LNCaP clone FGC (cell line): ENCODE results near the gene NEK4.
A peak's percentile ranks its signal among the peaks of the same experiment; 100 is the strongest.

Experiments used
- DNase-seq: peaks from one replicate; pipeline ENCODE4 v3.0.0-alpha.2; 2011; ENCODE audit warnings: low read depth
- H3K4me3 ChIP-seq: 2 replicates; pipeline ENCODE4 v1.5.1; 2011; ENCODE audit warnings: mild to moderate bottlenecking, low read depth, low read length, control low read depth
- CTCF ChIP-seq: IDR thresholded peaks from 2 replicates; pipeline ENCODE4 v1.5.1; 2012; ENCODE audit warnings: mild to moderate bottlenecking; ENCODE audit not compliant: control insufficient read depth, insufficient read depth; ENCODE audit errors: extremely low read depth

Gene NEK4

GRCh38 chr3:52798978-52799476, 28.3 kb upstream of the NEK4 start:
- no peak overlapping the region for H3K4me3 ChIP-seq
- DNase-seq: no peak
- TF ChIP-seq CTCF: peak; percentile 33

GRCh38 chr3:52798376-52798977, 27.7 kb upstream of the NEK4 start:
- DNase-seq: no peak
- no peak overlapping the region for H3K4me3 ChIP-seq
- no peak for TF ChIP-seq CTCF

- TF ChIP-seq CTCF: no peak
- H3K4me3 ChIP-seq: no peak overlapping the region
- DNase-seq: no peak
Measured at GRCh38 chr3:52796411-52796810, 25.7 kb upstream of the NEK4 start.

GRCh38 chr3:52795298-52795900, 24.7 kb upstream of the NEK4 start:
- no peak for DNase-seq
- TF ChIP-seq CTCF: no peak
- H3K4me3 ChIP-seq: no peak overlapping the region

GRCh38 chr3:52794612-52795099, 23.9 kb upstream of the NEK4 start, which contains the start of gene ITIH3:
TSS of gene ITIH3 (plus strand) at chr3:52794796. CDS start at chr3:52794804, 8 bp downstream.
- no peak for TF ChIP-seq CTCF
- no peak within 1 kb of the TSS for H3K4me3 ChIP-seq
- no peak for DNase-seq

- DNase-seq: no peak
- TF ChIP-seq CTCF: no peak
- H3K4me3 ChIP-seq: no peak overlapping the region
Measured at GRCh38 chr3:52793702-52794611, 23.2 kb upstream of the NEK4 start.
